ENCODE measurements around the gene EPHB2.

EPHB2 gene

GRCh38 chr1:22848405-22848804, 137.8 kb downstream of the EPHB2 start:
- Histone ChIP-seq H3K27me3 (no peaks in the 10 kb centered on the region; a peak in 1 of 22 replicates), H3K4me1 (peaks cover 18 to 54% (median 32%) of the 10 kb centered on the region in 10 experiments), H3K9ac (no peak overlapping the region), H3K9me3 (replicated peaks in 1 of 11) (peaks cover 0 to 14% (median 0%) of the 10 kb centered on the region in 11 experiments; a peak in 4 of 22 replicates), H3K4me3 (no peak overlapping the region), H3K4me2 (no peak overlapping the region), H3K27ac (no peak overlapping the region), H4K20me1 (peaks cover 0 to 17% (median 0%) of the 10 kb centered on the region in 11 experiments; a peak in 3 of 22 replicates), H3K36me3 (no peaks in the 10 kb centered on the region)
- TF ChIP-seq Cebpa-rat (IDR thresholded peaks at IDR 0.05): no peak

- Histone ChIP-seq H3K4me2 (0 out of 22 replicates have a peak overlapping the region, but pooled peaks of 1 of the 11 experiments have one; percentile 73), H3K9me3 (replicated peaks in 1 of 11) (peaks cover 0 to 14% (median 0%) of the 10 kb centered on the region in 11 experiments; a peak in 4 of 22 replicates), H3K4me1 (peaks cover 27 to 60% (median 42%) of the 10 kb centered on the region in 10 experiments), H4K20me1 (peaks cover 0 to 17% (median 0%) of the 10 kb centered on the region in 11 experiments; a peak in 3 of 22 replicates), H3K27ac (no peak overlapping the region), H3K4me3 (no peak overlapping the region), H3K27me3 (no peaks in the 10 kb centered on the region; a peak in 1 of 22 replicates), H3K36me3 (no peaks in the 10 kb centered on the region), H3K9ac (no peak overlapping the region)
- TF ChIP-seq Cebpa-rat (IDR thresholded peaks at IDR 0.05): no peak
Observed at GRCh38 chr1:22849770-22850169, 139.1 kb downstream of the EPHB2 start.

- Histone ChIP-seq H3K27ac (no peak overlapping the region), H3K36me3 (no peaks in the 10 kb centered on the region), H3K9me3 (replicated peaks in 1 of 11) (peaks cover 0 to 14% (median 0%) of the 10 kb centered on the region in 11 experiments; a peak in 4 of 22 replicates), H4K20me1 (peaks cover 0 to 17% (median 0%) of the 10 kb centered on the region in 11 experiments; a peak in 3 of 22 replicates), H3K9ac (no peak overlapping the region), H3K4me1 (peaks cover 32 to 61% (median 45%) of the 10 kb centered on the region in 10 experiments), H3K4me3 (no peak overlapping the region), H3K27me3 (no peaks in the 10 kb centered on the region; a peak in 1 of 22 replicates), H3K4me2 (peak overlapping the region in 3 of 11 experiments; percentile 61 to 78 (median 73); a peak in 6 of 22 replicates)
- no peak for TF ChIP-seq Cebpa-rat (IDR thresholded peaks at IDR 0.05)
Observed at GRCh38 chr1:22850281-22850680, 139.6 kb downstream of the EPHB2 start.

GRCh38 chr1:22850681-22851080, 140.0 kb downstream of the EPHB2 start:
- Histone ChIP-seq H3K27me3 (no peaks in the 10 kb centered on the region; a peak in 1 of 22 replicates), H3K4me2 (peak overlapping the region in 4 of 11 experiments; percentile 37 to 78 (median 67); a peak in 8 of 22 replicates), H3K27ac (no peak overlapping the region), H3K9me3 (replicated peaks in 1 of 11) (peaks cover 0 to 14% (median 0%) of the 10 kb centered on the region in 11 experiments; a peak in 4 of 22 replicates), H3K4me1 (peaks cover 32 to 57% (median 43%) of the 10 kb centered on the region in 10 experiments), H4K20me1 (peaks cover 0 to 17% (median 0%) of the 10 kb centered on the region in 11 experiments; a peak in 3 of 22 replicates), H3K36me3 (no peaks in the 10 kb centered on the region), H3K4me3 (no peak overlapping the region), H3K9ac (no peak overlapping the region)
- TF ChIP-seq Cebpa-rat (IDR thresholded peaks at IDR 0.05): no peak

GRCh38 chr1:22851517-22851916, 140.9 kb downstream of the EPHB2 start:
- Histone ChIP-seq H3K36me3 (no peaks in the 10 kb centered on the region), H3K4me3 (no peak overlapping the region), H3K9ac (no peak overlapping the region), H3K4me1 (peaks cover 23 to 48% (median 35%) of the 10 kb centered on the region in 10 experiments), H3K27me3 (no peaks in the 10 kb centered on the region; a peak in 1 of 22 replicates), H3K9me3 (replicated peaks in 1 of 11) (peaks cover 0 to 14% (median 0%) of the 10 kb centered on the region in 11 experiments; a peak in 4 of 22 replicates), H3K4me2 (peak overlapping the region in 9 of 11 experiments; percentile 6 to 78 (median 45); a peak in 14 of 22 replicates), H3K27ac (no peak overlapping the region), H4K20me1 (peaks cover 0 to 17% (median 0%) of the 10 kb centered on the region in 11 experiments; a peak in 3 of 22 replicates)
- no peak for TF ChIP-seq Cebpa-rat (IDR thresholded peaks at IDR 0.05)

GRCh38 chr1:22852144-22852655, 141.6 kb downstream of the EPHB2 start:
- H3K36me3 ChIP-seq: no peaks in the 10 kb centered on the region
- peaks cover 0 to 17% (median 0%) of the 10 kb centered on the region in 11 experiments; a peak in 3 of 22 replicates for H4K20me1 ChIP-seq
- peaks cover 0 to 14% (median 0%) of the 10 kb centered on the region in 11 experiments; a peak in 4 of 22 replicates for H3K9me3 ChIP-seq (replicated peaks in 1 of 11)
- no peak overlapping the region for H3K4me3 ChIP-seq
- H3K27ac ChIP-seq: no peak overlapping the region
- no peak for TF ChIP-seq Cebpa-rat (IDR thresholded peaks at IDR 0.05)
- no peaks in the 10 kb centered on the region; a peak in 1 of 22 replicates for H3K27me3 ChIP-seq
- H3K4me2 ChIP-seq: peak overlapping the region in 8 of 11 experiments; percentile 21 to 78 (median 46); a peak in 11 of 22 replicates
- no peak overlapping the region for H3K9ac ChIP-seq
- H3K4me1 ChIP-seq: peaks cover 17 to 41% (median 29%) of the 10 kb centered on the region in 10 experiments

DNA sequence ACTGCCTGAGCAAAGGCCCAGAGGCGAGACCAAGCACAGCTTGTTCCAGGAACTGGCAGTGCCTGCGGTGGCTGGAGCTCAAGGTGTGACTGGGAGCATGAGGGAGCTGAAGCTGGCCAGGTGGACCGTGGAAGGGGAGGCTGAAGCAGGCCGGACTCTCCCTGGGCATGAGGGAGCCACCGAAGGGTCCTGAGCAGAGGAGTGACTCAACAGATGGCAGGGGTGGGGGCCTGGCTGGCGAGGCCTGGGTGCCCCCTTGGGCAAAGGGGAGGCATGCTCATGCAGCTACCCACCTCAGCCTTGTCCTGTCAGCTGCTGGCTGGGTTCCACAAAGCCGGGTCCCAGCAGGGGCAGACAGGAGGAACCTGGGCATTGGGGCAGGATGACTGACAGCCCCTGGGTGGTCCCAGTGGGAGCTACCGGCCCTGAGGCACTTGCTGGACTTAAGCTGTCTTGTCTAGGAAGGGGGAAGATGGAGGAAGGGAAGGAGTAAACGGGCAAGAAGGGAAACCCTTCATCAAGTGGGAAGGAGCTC, 143.1 kb downstream of the EPHB2 start:
- Histone ChIP-seq H3K27me3 (no peaks in the 10 kb centered on the region; a peak in 1 of 22 replicates), H3K4me3 (no peak overlapping the region), H3K36me3 (no peaks in the 10 kb centered on the region), H4K20me1 (peaks cover 0 to 17% (median 0%) of the 10 kb centered on the region in 11 experiments; a peak in 3 of 22 replicates), H3K4me2 (peak overlapping the region in 1 of 11 experiments; percentile 36; a peak in 1 of 22 replicates), H3K9me3 (replicated peaks in 1 of 11) (peaks cover 0 to 3% (median 0%) of the 10 kb centered on the region in 11 experiments; a peak in 1 of 22 replicates), H3K9ac (no peak overlapping the region), H3K27ac (no peak overlapping the region), H3K4me1 (peaks cover 16 to 38% (median 27%) of the 10 kb centered on the region in 10 experiments)
- TF ChIP-seq Cebpa-rat (IDR thresholded peaks at IDR 0.05): no peak

- H3K27me3 ChIP-seq: no peaks in the 10 kb centered on the region
- H3K9me3 ChIP-seq (replicated peaks in 1 of 11): no peaks in the 10 kb centered on the region
- peaks cover 16 to 37% (median 27%) of the 10 kb centered on the region in 10 experiments for H3K4me1 ChIP-seq
- peak overlapping the region in 1 of 11 experiments; percentile 24; a peak in 1 of 22 replicates for H3K9ac ChIP-seq
- TF ChIP-seq Cebpa-rat (IDR thresholded peaks at IDR 0.05): no peak
- H3K4me2 ChIP-seq: peak overlapping the region in 9 of 11 experiments; percentile 3 to 54 (median 29); a peak in 10 of 22 replicates
- H3K36me3 ChIP-seq: no peaks in the 10 kb centered on the region
- H3K27ac ChIP-seq: peak overlapping the region in 1 of 11 experiments; percentile 12; a peak in 3 of 22 replicates
- no peak overlapping the region for H3K4me3 ChIP-seq
- H4K20me1 ChIP-seq: peaks cover 0 to 17% (median 0%) of the 10 kb centered on the region in 11 experiments; a peak in 3 of 22 replicates
Observed at GRCh38 chr1:22854688-22855565, 144.3 kb downstream of the EPHB2 start.
